NCI-H1930 (cell line): ENCODE data around the gene MYRIP.
A peak's percentile ranks its signal among the peaks of the same experiment; 100 is the strongest.
"Not testable (repeated sequence)": the region's sequence is repeated elsewhere in the genome, so short reads cannot be mapped to it uniquely, and the experiment has no call there.

ENCODE experiments used
- DNase-seq, 2 experiments: peaks; one replicate each; lab custom pipeline; 2025; lab: John Stamatoyannopoulos, UW

MYRIP gene

GRCh38 chr3:40129981-40130380 is 320.6 kb downstream of the MYRIP start:
- no peak for DNase-seq

DNA sequence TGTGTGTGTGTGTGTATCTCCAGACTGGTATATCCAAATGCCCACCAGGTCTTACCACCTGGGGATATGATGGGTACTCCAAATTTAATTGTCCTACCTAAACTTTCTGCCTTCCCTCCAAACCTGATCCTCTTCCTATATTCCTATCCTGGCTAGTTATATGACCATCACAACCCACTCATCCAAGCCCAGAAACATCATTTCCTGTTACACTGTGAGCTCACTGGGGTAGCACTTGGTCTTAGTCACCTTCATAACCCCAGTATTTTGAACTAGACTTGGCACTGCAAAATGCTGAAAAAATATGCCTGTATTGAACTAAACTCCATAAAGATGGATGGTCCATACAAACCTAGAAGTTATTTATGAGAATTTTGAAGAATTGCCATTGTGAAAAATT is 321.3 kb downstream of the MYRIP start:
- no peak for DNase-seq

GRCh38 chr3:40133886-40134575 is 324.6 kb downstream of the MYRIP start:
- not testable (repeated sequence) for DNase-seq

GRCh38 chr3:40137591-40138295 is 328.3 kb downstream of the MYRIP start:
- DNase-seq = no peak

DNA sequence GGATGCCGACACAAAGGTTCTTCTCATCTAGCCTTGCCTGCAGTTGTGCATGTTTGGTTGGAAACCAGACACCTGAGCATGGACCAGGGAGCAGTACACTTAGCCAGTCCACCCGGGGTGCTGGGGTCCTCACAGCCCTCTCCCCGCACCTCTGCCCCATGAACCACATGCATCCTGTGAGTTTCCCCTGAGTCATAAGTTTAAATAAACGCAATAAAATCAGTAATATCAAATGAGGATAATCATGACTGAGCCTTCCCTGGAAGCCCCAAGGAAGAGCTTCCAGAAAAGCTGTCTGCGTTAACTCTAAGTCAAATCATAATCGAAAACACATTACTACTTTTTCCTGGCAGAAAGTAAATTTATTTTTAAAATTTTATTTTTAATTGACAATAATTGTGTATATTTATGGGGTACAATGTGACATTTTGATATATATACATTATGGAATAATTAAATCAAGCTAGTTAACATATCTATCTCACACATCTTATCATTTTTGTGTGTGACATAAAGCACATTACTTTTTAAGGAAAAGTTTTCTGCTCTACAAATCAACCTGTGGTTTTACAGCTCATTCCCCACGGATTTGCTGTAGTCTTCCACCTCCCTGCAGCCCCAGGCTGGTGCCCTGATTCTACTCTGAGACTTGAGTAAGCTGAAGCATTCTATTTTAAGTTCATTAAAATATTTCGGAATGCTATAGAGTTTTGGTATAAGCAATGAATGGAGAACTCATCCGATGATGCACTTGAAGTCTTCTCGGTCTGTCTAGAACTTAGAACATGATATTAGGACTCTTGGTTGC is 334.1 kb downstream of the MYRIP start:
- DNase-seq = no peak

DNA sequence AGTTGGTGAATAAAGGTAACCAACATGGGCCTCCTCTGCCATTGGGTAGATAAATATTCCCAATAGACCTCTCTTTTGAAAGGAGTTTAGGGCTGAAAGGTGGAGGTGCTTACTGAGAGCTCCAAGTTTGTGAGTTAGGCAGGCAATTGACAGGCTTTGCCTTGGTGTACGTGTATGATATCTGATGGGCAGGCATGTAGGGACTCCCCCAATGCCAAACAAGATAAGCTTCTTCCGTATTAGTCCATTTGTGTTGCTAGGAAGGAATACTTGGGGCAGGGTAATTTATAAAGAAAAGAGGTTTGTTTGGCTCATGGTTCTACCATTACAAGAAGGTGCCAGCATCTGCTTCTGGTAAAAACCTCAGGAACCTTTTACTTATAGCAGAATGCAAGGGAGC is 339.4 kb downstream of the MYRIP start:
- DNase-seq = no peak

DNA sequence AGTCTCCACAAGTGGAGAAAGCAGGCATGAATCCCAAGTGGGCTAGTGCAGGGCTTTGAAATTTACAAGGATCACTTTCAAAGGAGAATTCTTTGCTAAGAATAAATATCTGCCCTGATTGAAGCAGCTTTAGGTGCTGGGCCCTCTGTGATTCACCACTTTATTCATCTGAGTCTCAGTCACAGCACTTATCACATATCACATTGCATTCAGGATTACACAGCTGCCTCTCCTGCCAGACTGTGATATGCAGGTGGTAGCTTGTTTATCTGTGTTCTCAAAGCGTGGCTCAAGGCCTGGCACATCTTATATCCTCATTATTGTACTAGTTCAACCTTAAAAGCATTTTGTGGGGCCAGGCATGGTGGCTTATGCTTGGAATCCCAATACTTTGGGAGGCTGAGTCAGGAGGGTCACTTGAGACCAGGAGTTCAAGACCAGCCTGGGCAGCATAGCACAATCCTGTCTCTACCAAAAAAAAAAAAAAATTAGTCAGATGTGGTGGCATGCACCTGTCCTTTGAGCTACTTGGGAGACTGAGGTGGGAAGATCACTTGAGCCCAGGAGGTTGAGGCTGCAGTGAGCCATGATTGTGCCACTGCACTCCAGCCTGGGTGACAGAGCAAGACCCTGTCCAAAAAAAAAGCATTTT is 343.2 kb downstream of the MYRIP start:
- peak; percentile 11 to 16 for DNase-seq

DNA sequence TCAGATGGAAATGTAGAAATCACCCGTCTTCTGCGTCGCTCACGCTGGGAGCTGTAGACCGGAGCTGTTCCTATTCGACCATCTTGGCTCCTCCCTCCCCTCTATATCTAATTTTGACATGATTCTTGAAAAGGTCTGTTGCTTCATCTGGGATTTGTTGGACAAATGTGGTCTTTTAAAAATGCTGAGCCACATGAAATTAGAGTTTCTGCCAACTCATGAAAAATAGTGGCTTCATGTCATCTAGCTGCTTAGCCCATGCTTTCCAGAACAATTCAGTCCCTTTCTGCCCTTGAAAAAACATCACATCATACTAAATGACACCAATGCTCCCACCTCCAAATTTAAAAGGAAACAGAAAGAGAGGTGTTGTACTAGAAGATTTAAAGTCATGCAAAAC is 351.5 kb downstream of the MYRIP start:
- no peak for DNase-seq

DNA sequence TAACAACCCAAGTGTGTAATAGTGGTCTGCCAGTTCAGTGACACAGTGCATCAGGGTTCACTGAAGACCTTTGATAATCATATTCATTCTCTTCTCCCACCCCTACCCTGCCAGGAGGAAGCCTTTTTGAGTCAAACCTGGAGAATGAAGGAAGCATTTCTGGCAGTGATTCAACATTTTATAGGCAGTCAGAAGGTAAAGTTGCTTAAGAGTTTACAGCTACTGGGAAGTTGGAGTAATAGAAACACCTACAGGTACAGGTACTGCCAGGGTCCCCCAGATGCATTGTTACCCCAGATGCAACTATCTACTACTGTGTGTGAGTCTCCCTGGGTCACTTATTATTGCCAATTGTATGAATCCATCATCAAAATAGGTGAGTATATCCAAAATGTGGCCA is 353.2 kb downstream of the MYRIP start:
- DNase-seq = no peak

DNA sequence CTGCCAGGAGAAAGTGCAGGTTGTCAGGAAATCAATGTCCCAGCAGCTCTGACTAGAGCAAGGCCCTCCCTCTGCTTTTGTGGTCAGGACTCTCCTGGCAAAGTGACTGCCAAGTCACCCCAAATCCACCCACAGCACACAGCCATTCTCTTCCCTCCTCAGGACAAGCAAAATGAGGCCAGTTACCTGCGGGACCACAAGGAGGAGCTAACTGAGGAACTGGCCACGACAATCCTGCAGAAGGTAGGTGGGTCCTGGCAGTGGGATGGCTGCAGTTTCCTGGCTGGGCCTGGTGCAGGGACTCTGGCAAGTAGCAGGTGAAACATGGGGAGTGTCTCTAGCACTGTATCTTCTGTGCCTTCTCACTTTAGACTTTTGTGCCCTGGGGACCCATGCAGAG is 357.6 kb downstream of the MYRIP start:
- DNase-seq = no peak

- no peak for DNase-seq
These were observed 358.5 kb downstream of the MYRIP start for GRCh38 chr3:40167958-40168357.

GRCh38 chr3:40169983-40170382 is 360.6 kb downstream of the MYRIP start:
- DNase-seq = no peak

DNA sequence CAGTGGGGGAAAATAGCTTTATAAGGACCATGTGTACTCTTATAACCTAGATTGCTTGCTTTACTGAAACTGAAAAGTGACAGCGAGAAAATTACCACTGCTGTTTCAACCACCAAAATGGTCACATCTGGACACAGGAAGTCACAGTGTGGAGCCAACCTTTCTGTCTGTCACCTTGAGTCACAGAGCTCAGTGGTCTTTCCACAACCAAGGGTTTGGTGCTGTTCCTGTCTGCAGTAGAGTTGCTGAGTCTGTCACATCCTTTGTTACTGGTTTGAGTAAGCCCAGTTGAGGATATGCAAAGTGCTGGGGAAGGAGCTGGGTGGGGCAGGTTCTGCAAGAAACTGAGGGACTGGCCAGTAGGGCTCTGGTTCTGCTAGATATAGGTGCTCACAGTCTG is 361.0 kb downstream of the MYRIP start:
- DNase-seq = no peak

- no peak for DNase-seq
These were observed 363.2 kb downstream of the MYRIP start for GRCh38 chr3:40172560-40172959.

DNA sequence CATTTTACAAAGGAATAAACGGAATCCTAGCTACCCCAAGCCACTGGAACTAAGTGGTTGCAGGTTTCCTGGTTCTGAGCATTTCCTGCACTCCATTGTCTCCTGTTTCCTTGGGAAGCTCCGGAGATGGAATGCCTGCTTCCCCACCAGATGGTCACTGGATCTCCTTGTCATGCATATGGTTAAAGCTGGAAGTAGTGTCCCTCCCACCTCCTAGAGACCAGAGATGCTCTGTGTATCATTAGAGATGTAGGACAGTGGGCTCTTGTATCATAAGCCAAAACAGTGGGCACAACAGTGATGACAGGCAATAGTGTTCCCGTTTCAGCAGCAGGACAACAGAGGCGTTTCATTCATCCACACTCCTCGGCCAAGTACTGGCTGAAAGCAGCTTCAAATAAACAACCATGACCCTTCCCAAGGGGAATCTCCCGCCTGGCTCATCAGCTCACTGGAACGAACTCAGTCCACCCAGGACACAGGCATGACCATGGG is 363.9 kb downstream of the MYRIP start:
- no peak for DNase-seq

DNA sequence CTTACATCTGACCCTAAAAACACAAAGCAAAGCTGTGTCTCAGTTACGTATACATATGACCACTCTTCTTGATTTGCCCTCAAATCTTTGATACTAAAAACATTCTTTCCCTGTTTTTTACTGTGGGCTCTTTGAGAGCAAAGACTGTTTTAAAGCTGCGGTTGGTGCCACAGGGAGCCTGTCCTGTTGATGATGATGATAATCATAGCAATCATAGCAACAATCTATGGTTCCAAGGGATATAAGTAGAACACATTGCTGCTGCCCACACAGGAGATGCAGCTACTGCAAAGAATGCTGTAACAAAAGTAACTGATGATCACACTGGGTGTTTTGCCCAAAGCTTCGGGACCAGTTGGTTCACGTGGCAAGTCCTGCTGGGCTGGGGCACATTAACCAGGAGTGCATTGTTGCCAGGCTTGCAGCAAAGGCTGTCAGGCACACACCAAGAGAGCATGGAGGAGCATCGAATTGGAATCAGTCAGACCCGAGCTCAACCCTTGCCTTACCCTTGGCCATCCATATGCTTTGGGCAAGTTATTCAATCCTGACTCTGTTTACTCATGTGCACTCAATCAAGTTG is 368.7 kb downstream of the MYRIP start:
- no peak for DNase-seq

- peak in 1 of 2 experiments; percentile 35 for DNase-seq
These were observed 369.6 kb downstream of the MYRIP start for GRCh38 chr3:40179016-40179415.

- DNase-seq = no peak
These were observed 371.8 kb downstream of the MYRIP start for GRCh38 chr3:40181182-40181581.

DNA sequence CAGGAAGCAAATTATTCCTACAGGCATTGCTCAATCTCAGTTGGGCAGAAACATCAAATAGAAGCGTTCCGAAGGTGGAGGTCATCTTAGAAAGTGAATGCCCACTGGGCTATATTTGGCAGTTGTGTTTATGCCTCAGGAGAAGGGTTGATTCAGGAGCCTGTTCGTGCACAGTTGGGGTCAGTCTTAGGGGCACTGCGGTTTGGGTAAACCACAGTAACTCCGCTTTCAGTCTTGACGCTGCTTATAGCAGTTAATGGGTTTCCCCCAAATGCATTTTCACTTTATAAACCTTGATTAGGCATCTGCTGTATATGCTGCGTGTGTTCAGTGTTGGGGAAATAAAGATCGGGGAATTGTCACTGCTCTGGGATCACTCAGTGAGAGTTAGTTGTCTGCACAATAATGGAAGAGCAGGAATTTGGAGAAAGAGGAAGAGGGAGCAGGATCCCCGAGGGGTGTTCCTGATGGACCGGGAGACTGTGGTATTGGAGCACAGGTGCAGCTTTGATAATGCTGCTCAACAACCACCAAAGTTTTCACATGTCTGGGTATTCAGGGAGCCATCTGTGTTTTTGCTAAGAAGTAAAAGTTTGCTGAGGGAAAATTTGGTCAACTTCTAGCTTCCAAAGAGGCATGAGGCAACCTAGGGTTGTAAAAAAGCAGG is 375.8 kb downstream of the MYRIP start:
- DNase-seq = no peak

DNA sequence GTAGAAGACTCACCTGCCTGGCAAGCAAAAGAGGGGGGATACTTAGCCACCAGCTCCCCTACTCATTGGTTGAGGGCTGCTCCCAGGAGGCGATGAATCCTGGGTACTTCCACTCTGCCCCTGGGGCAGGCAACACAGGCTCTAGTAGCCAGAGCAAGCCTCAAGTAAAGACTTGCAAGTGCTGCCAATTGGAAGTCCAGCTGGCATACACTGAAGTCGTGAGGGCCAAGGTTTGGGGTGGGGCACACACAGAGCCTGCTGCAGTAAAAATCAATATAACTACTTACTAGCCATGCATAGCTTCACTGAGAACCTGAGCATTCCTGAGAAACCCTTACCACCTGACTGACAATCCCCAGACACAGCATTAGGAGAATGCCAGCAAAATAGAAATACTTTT is 377.1 kb downstream of the MYRIP start:
- DNase-seq = no peak

DNA sequence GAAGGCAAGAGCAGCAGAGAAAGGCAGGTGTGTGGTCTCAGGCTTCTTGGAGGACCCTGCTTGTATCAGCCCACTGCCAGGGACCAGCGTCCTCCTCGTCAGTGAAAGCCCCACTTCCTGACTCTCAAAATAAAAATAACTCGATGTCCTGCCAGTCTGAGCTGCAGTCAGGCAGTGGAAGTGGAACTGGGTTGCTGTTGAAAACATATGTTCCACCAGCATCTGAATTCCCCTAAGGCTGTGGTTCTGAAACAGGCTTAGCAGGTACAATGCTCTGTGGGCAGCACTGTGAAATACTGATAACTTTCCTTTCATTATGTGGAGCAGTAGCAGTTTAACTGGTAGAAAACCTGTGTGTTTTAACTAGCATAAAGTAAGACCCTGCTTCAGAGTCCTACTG is 378.5 kb downstream of the MYRIP start:
- DNase-seq = no peak
